ENCODE data around the gene PKP1.

The PKP1 gene

GRCh38 chr1:201260648-201261311, 22.5 kb upstream of the PKP1 start:
- no peak for DNase-seq

GRCh38 chr1:201261771-201262547, 21.3 kb upstream of the PKP1 start:
- DNase-seq, result no peak

- DNase-seq, result no peak
These were observed 20.2 kb upstream of the PKP1 start for GRCh38 chr1:201262963-201263608.

- DNase-seq, result no peak
These were observed 19.2 kb upstream of the PKP1 start for GRCh38 chr1:201264072-201264471.

GRCh38 chr1:201264554-201264953, 18.8 kb upstream of the PKP1 start:
- DNase-seq, result no peak

- DNase-seq, result no peak
These were observed 17.6 kb upstream of the PKP1 start for GRCh38 chr1:201265756-201266155.

- DNase-seq, result no peak
These were observed 17.0 kb upstream of the PKP1 start for GRCh38 chr1:201266276-201266675.

GRCh38 chr1:201266774-201267173, 16.5 kb upstream of the PKP1 start:
- no peak for DNase-seq

GRCh38 chr1:201267481-201268229, 15.7 kb upstream of the PKP1 start:
- DNase-seq, result no peak

- DNase-seq, result no peak
These were observed 14.6 kb upstream of the PKP1 start for GRCh38 chr1:201268604-201269151.

GRCh38 chr1:201269281-201269680, 14.0 kb upstream of the PKP1 start:
- no peak for DNase-seq

GRCh38 chr1:201269900-201270410, 13.4 kb upstream of the PKP1 start:
- no peak for DNase-seq

GRCh38 chr1:201270616-201271390, 12.5 kb upstream of the PKP1 start:
- DNase-seq, result no peak

- DNase-seq, result no peak
These were observed 10.5 kb upstream of the PKP1 start for GRCh38 chr1:201272799-201273198.

- no peak for DNase-seq
These were observed 8.6 kb upstream of the PKP1 start for GRCh38 chr1:201274616-201275252.

- no peak for DNase-seq
These were observed 8.0 kb upstream of the PKP1 start for GRCh38 chr1:201275253-201275666.

- no peak for DNase-seq
These were observed 6.4 kb upstream of the PKP1 start for GRCh38 chr1:201276891-201277290.

- no peak for DNase-seq
These were observed 5.9 kb upstream of the PKP1 start for GRCh38 chr1:201277441-201277840.

GRCh38 chr1:201279313-201279712, 4.0 kb upstream of the PKP1 start:
- no peak for DNase-seq

- DNase-seq, result no peak
These were observed 2.4 kb upstream of the PKP1 start for GRCh38 chr1:201280884-201281283.

- no peak for DNase-seq
These were observed 1.7 kb upstream of the PKP1 start for GRCh38 chr1:201281573-201281972.
